Adipose tissue (tissue), 3 donors: ENCODE data around the gene SOX5. TPM values are rescaled to one million over a fixed set of nuclear protein-coding genes. Genes with fewer than 3 reads are reported as not detected.
"Not testable (repeated sequence)": the region's sequence is repeated elsewhere in the genome, so short reads cannot be mapped to it uniquely, and the experiment has no call there.

Source experiments
- H3K27ac ChIP-seq: one replicate; pipeline ENCODE4 v1.5.1; 2013; ENCODE audit warnings: low read depth, low read length
- WGBS, 3 donors: extraction: QIAGEN DNeasy Blood & Tissue Kit; methylation state at CpG; one replicate each; pipeline ENCODE4 v1.1.7; 2013; 5-methylcytosine and 5-hydroxymethylcytosine counted together
- polyA plus RNA-seq, 3 donors: library from polyadenylated mRNA; stranded (reverse); fragments of 200-250 nt; gene quantifications; one replicate each; pipeline ENCODE4 v1.2.3, GENCODE V29; 2013
- donor health status: healthy with polysubstance abuse.
- donor health status: Bipolar disorder and iron deficiency.
- donor health status: healthy.

SOX5 gene
- polyA plus RNA-seq, 3 donors: 0.76 to 7.2 (median 6.6) TPM

DNA sequence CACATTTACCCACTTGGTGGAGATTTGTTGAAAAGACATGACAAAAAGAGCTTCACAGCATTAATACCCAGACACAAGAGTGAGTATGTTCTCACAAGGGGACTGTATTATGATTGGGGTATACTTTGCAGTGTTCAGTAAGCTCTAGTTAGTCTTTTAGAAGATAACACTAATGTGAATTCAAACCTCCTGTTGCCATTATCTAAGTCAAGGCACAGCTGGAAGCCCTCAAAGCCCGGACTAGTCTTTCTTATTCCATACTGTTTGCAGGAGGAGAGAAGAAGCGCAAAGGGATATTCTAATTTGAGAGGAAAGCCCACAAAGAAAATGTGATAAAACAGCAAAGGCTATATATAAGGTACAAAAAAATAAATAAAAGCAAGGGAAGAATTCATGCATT is 445.9 kb downstream of the SOX5 start:
- 67 to 77% (median 68%) methylated on average over 2 of the region's 2 CpGs for WGBS, 3 donors

DNA sequence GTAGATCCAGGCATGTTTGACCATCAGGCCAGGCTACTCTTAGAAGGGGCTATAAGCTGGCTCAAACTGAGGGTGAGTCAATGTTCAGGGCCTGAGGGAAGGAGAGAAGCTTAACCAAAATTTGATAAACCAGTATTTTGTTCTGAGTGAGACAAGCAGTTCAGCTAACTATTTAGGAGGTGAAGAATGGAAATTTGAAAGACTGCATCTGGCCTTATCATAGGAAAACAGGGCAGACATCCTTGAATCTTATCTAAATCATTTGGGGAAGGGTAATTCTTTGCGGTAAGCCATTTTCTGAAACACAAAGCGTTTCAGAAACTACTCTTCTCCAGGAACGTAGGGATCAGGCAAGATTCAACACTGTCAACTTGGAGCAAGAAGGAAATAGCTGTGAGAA is 447.2 kb downstream of the SOX5 start:
- WGBS, 3 donors: 53 to 85% (median 83%) methylated on average over 3 of the region's 3 CpGs
- no peak overlapping the region for H3K27ac ChIP-seq

More for the DNA sequence above, 445.9 kb downstream of the SOX5 start:
- H3K27ac ChIP-seq: no peak overlapping the region

DNA sequence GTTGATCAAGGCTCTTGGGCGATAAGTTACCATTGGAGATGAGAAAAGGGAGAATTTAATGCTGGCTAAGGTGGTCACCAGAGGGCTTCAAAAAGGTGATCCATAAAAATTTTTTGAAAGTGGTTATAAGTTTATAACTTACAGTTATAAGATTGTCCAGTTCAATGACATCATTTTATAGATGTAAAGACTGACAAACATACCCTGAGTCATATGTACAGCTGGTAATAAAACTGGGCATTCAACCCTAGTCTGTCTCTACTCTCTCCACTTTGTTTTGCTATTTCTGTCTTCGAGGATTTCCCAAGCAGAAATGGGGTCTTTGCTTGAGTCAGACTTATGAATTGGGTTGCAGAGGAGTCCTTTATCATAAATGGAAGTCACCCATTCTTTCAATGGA is 454.0 kb downstream of the SOX5 start:
- 66 to 76% (median 68%) methylated on average over 2 of the region's 2 CpGs for WGBS, 3 donors
- H3K27ac ChIP-seq: no peak overlapping the region

DNA sequence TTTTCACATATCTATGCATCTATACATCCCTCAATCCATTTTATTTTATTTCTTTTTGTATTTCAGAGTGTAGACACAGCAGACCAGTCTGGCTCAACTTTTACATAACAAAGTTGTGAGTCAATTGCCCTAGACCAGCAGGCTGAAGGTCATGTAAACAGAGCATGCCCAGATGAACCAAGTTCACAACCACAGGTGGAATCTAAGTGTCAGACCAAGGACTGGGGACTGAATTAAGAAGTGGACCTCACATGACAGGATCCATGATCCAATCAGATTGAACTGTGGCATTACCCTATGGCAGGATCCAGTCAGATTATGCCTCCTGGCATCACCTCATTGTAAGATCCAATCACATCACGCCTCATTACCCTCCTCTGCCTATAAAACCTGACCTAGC is 455.8 kb downstream of the SOX5 start:
- H3K27ac ChIP-seq: no peak overlapping the region
- WGBS, 3 donors: 38 to 78% (median 70%) methylated on average over 1 of the region's 1 CpG

DNA sequence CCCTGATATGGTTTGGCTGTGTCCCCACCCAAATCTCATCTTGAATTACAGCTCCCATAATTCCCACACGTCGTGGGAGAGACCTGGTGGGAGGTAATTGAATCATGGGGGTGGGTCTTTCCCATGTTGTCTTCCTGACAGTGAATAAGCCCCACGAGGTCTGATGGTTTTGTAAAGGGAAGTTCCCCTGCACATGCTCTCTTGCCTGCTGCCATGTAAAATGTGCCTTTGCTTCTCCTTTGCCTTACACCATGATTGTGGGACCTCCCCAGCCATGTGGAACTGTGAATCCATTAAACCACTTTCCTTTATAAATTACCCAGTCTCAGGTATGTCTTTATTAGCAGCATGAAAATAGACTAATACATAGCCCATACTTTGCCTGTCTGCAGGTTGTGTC is 458.4 kb downstream of the SOX5 start:
- H3K27ac ChIP-seq: not testable (repeated sequence)
- WGBS, 3 donors: 72 to 73% (median 73%) methylated on average over 3 of the region's 3 CpGs

DNA sequence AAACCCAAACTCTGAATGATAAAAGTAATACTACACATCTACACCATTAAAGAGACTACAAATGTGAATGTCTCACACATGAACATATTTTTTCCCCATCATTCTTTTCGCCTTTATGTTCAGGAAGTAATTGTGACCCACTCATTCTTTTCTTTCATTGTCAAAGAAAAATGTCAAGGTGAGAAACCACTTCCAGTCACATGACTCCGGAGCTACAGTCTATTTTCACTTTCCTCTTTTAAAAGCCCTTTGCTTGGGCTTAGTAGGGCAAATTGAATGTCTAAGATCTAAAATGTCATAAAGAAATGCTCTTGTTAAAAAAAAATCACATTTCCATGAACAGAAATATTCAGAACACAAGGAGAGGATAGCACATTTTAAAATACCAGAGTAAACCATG is 461.3 kb downstream of the SOX5 start:
- 59 to 70% (median 61%) methylated on average over 2 of the region's 2 CpGs for WGBS, 3 donors
- H3K27ac ChIP-seq: no peak overlapping the region

DNA sequence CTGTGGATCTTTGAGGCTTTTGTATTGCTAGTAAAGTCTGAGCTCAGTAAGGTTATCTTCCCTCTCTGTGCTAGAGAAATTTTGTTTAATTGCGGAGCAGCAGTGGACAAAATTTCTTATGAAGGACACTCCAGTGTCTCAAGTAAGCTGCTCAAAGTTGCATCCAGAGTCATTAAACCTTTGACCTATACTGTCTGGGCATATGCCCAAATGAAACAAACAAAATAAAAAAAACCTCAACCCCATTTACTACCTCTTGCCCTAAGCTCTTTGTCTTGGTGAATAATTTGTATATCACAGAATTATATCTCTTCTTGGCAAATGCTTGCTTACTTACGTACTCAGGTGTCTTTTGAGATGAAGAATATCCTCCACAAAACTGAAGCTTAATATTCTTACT is 465.2 kb downstream of the SOX5 start:
- WGBS, 3 donors: 78 to 83% (median 80%) methylated on average over 2 of the region's 2 CpGs
- no peak overlapping the region for H3K27ac ChIP-seq

DNA sequence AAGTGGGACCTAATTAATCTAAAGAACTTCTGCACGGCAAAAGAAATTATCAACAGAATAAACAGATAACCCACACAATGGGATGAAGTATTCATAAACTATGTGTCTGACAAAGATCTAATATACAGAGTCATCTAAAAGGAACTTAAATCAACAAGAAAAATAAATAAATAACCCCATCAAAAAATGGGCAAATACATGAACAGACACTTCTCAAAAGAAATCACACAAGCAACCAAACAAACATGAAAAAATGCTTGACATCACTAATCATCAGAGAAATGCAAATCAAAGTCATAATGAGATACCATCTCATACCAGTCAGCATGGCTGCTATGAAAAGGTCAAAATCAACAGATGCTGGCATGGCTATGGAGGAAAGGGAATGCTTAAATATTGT is 466.9 kb downstream of the SOX5 start:
- 31 to 80% (median 77%) methylated on average over 1 of the region's 1 CpG for WGBS, 3 donors
- H3K27ac ChIP-seq: no peak overlapping the region
